Measurements from ENCODE around the gene BLTP3B. TPM values are rescaled to one million over a fixed set of nuclear protein-coding genes. Genes with fewer than 3 reads are reported as not detected.

BLTP3B gene
- total and polyA plus RNA-seq, 3 donors from 2014 or later = 25.4 to 34.9 (median 29.2) TPM

- Histone ChIP-seq H3K9me3 (no peaks in the 10 kb centered on the region), H3K27me3 (no peaks in the 10 kb centered on the region), H3K36me3 (ENCODE audit: low read depth, missing control alignments) (no peaks in the 10 kb centered on the region), H3K4me3 (no peak overlapping the region), H3K27ac (no peak overlapping the region), H3K4me1 (no peaks in the 10 kb centered on the region)
- intact Hi-C loops (cut with DNase I; ENCODE audit: low total_unique reads) = no loop called here
- DNase-seq = no peak
- TF ChIP-seq CTCF (IDR thresholded peaks at IDR 0.05) (no peak), POLR2A (IDR thresholded peaks at IDR 0.05) (no peak)
Measured at GRCh38 chr12:100174495-100174894, 31.8 kb upstream of the BLTP3B start.

GRCh38 chr12:100173111-100173510 is 30.4 kb upstream of the BLTP3B start:
- no peak overlapping the region for H3K4me3 ChIP-seq
- H3K36me3 ChIP-seq (ENCODE audit: low read depth, missing control alignments) = no peaks in the 10 kb centered on the region
- no peaks in the 10 kb centered on the region for H3K9me3 ChIP-seq
- intact Hi-C loops (cut with DNase I; ENCODE audit: low total_unique reads) = no loop called here
- H3K27me3 ChIP-seq = no peaks in the 10 kb centered on the region
- WGBS, 2 donors = 96 to 97% methylated on average over 6 of the region's 6 CpGs
- H3K4me1 ChIP-seq = no peaks in the 10 kb centered on the region
- H3K27ac ChIP-seq = no peak overlapping the region
- DNase-seq = no peak
- TF ChIP-seq POLR2A (IDR thresholded peaks at IDR 0.05) = no peak
- no peak for TF ChIP-seq CTCF (IDR thresholded peaks at IDR 0.05)

GRCh38 chr12:100171248-100171647 is 28.6 kb upstream of the BLTP3B start:
- no peaks in the 10 kb centered on the region for H3K9me3 ChIP-seq
- intact Hi-C loops (cut with DNase I; ENCODE audit: low total_unique reads) = no loop called here
- TF ChIP-seq POLR2A (IDR thresholded peaks at IDR 0.05) (no peak), CTCF (IDR thresholded peaks at IDR 0.05) (no peak)
- H3K27ac ChIP-seq = no peak overlapping the region
- H3K27me3 ChIP-seq = no peaks in the 10 kb centered on the region
- no peaks in the 10 kb centered on the region for H3K36me3 ChIP-seq (ENCODE audit: low read depth, missing control alignments)
- DNase-seq = no peak
- no peak overlapping the region for H3K4me3 ChIP-seq
- H3K4me1 ChIP-seq = no peaks in the 10 kb centered on the region

GRCh38 chr12:100170313-100170858 is 27.7 kb upstream of the BLTP3B start:
- H3K27me3 ChIP-seq = no peaks in the 10 kb centered on the region
- no peak overlapping the region for H3K27ac ChIP-seq
- intact Hi-C loops (cut with DNase I; ENCODE audit: low total_unique reads) = no loop called here
- no peaks in the 10 kb centered on the region for H3K9me3 ChIP-seq
- no peaks in the 10 kb centered on the region for H3K4me1 ChIP-seq
- WGBS, 2 donors = 71 to 80% methylated on average over 7 of the region's 7 CpGs
- no peak overlapping the region for H3K4me3 ChIP-seq
- H3K36me3 ChIP-seq (ENCODE audit: low read depth, missing control alignments) = no peaks in the 10 kb centered on the region
- DNase-seq = no peak
- TF ChIP-seq POLR2A (IDR thresholded peaks at IDR 0.05) (no peak), CTCF (IDR thresholded peaks at IDR 0.05) (no peak)

GRCh38 chr12:100169345-100169744 is 26.7 kb upstream of the BLTP3B start:
- no peak overlapping the region for H3K4me3 ChIP-seq
- H3K27me3 ChIP-seq = no peaks in the 10 kb centered on the region
- 98% methylated on average over 9 of the region's 9 CpGs for WGBS, 2 donors
- DNase-seq = no peak
- H3K36me3 ChIP-seq (ENCODE audit: low read depth, missing control alignments) = no peaks in the 10 kb centered on the region
- TF ChIP-seq POLR2A (IDR thresholded peaks at IDR 0.05) = no peak
- TF ChIP-seq CTCF (IDR thresholded peaks at IDR 0.05) = no peak
- H3K4me1 ChIP-seq = no peaks in the 10 kb centered on the region
- H3K27ac ChIP-seq = no peak overlapping the region
- no peaks in the 10 kb centered on the region for H3K9me3 ChIP-seq
- intact Hi-C loops (cut with DNase I; ENCODE audit: low total_unique reads) = no loop called here
